ENCODE results near the gene CKAP4. TPM values are rescaled to one million over a fixed set of nuclear protein-coding genes. Genes with fewer than 3 reads are reported as not detected.

The CKAP4 gene
- total and polyA plus RNA-seq, 2 experiments from 2014 or later = 151 to 258 TPM

- Histone ChIP-seq H3K36me3 (replicated peaks; ENCODE audit: insufficient read depth, low read depth) (no peaks in the 10 kb centered on the region), H3K9me2 (replicated peaks; ENCODE audit: insufficient read depth) (no peaks in the 10 kb centered on the region), H3K4me1 (ENCODE audit: insufficient read depth) (no peaks in the 10 kb centered on the region), H2AFZ (no peak overlapping the region), H3K9me3 (ENCODE audit: low read depth) (no peaks in the 10 kb centered on the region), H3K4me2 (no peak overlapping the region), H3K27me3 (no peaks in the 10 kb centered on the region), H3K79me2 (no peaks in the 10 kb centered on the region), H3K27ac (no peak overlapping the region), H4K20me1 (ENCODE audit: insufficient read depth, poor library complexity, severe bottlenecking) (no peaks in the 10 kb centered on the region), H3K4me3 (no peak overlapping the region)
- TF ChIP-seq EZH2phosphoT487 (IDR thresholded peaks at IDR 0.05; ENCODE audit: low read depth, severe bottlenecking, unreplicated experiment) (no peak), EZH2 (IDR thresholded peaks at IDR 0.05; ENCODE audit: borderline replicate concordance) (no peak), CTCF (IDR thresholded peaks at IDR 0.05; ENCODE audit: poor library complexity) (no peak)
- no peak for DNase-seq (ENCODE audit: low spot score)
Observed at GRCh38 chr12:106256524-106256923, 8.7 kb upstream of the CKAP4 start.

- Histone ChIP-seq H4K20me1 (ENCODE audit: insufficient read depth, poor library complexity, severe bottlenecking) (no peaks in the 10 kb centered on the region), H3K9me2 (replicated peaks; ENCODE audit: insufficient read depth) (no peaks in the 10 kb centered on the region), H3K4me2 (no peak overlapping the region), H3K4me3 (no peak overlapping the region), H3K36me3 (replicated peaks; ENCODE audit: insufficient read depth, low read depth) (no peaks in the 10 kb centered on the region), H3K27ac (no peak overlapping the region), H3K79me2 (no peaks in the 10 kb centered on the region), H3K4me1 (ENCODE audit: insufficient read depth) (no peaks in the 10 kb centered on the region), H3K27me3 (no peaks in the 10 kb centered on the region), H2AFZ (no peak overlapping the region), H3K9me3 (ENCODE audit: low read depth) (no peaks in the 10 kb centered on the region)
- no peak for TF ChIP-seq EZH2 (IDR thresholded peaks at IDR 0.05; ENCODE audit: borderline replicate concordance)
- no peak for TF ChIP-seq CTCF (IDR thresholded peaks at IDR 0.05; ENCODE audit: poor library complexity)
- TF ChIP-seq EZH2phosphoT487 (IDR thresholded peaks at IDR 0.05; ENCODE audit: low read depth, severe bottlenecking, unreplicated experiment) = no peak
- DNase-seq (ENCODE audit: low spot score) = no peak
- 54% methylated on average over 5 of the region's 5 CpGs for WGBS (ENCODE audit: low lambda C conversion rate, missing lambda C conversion rate)
Observed at GRCh38 chr12:106255952-106256351, 8.1 kb upstream of the CKAP4 start.

GRCh38 chr12:106255493-106255892 is 7.7 kb upstream of the CKAP4 start:
- DNase-seq (ENCODE audit: low spot score) = no peak
- Histone ChIP-seq H2AFZ (no peak overlapping the region), H3K9me3 (ENCODE audit: low read depth) (no peaks in the 10 kb centered on the region), H3K4me2 (no peak overlapping the region), H3K79me2 (no peaks in the 10 kb centered on the region), H3K4me3 (no peak overlapping the region), H4K20me1 (ENCODE audit: insufficient read depth, poor library complexity, severe bottlenecking) (no peaks in the 10 kb centered on the region), H3K36me3 (replicated peaks; ENCODE audit: insufficient read depth, low read depth) (no peaks in the 10 kb centered on the region), H3K27ac (no peak overlapping the region), H3K9me2 (replicated peaks; ENCODE audit: insufficient read depth) (no peaks in the 10 kb centered on the region), H3K4me1 (ENCODE audit: insufficient read depth) (no peaks in the 10 kb centered on the region), H3K27me3 (no peaks in the 10 kb centered on the region)
- TF ChIP-seq EZH2phosphoT487 (IDR thresholded peaks at IDR 0.05; ENCODE audit: low read depth, severe bottlenecking, unreplicated experiment) (no peak), EZH2 (IDR thresholded peaks at IDR 0.05; ENCODE audit: borderline replicate concordance) (no peak), CTCF (IDR thresholded peaks at IDR 0.05; ENCODE audit: poor library complexity) (no peak)
- 94% methylated on average over 3 of the region's 3 CpGs for WGBS (ENCODE audit: low lambda C conversion rate, missing lambda C conversion rate)

- Histone ChIP-seq H3K9me3 (ENCODE audit: low read depth) (no peaks in the 10 kb centered on the region), H3K9me2 (replicated peaks; ENCODE audit: insufficient read depth) (no peaks in the 10 kb centered on the region), H3K4me1 (ENCODE audit: insufficient read depth) (no peaks in the 10 kb centered on the region), H4K20me1 (ENCODE audit: insufficient read depth, poor library complexity, severe bottlenecking) (no peaks in the 10 kb centered on the region), H3K4me2 (no peak overlapping the region), H3K79me2 (no peaks in the 10 kb centered on the region), H3K4me3 (no peak overlapping the region), H3K27me3 (no peaks in the 10 kb centered on the region), H3K36me3 (replicated peaks; ENCODE audit: insufficient read depth, low read depth) (no peaks in the 10 kb centered on the region), H3K27ac (no peak overlapping the region), H2AFZ (no peak overlapping the region)
- WGBS (ENCODE audit: low lambda C conversion rate, missing lambda C conversion rate) = 77% methylated on average over 3 of the region's 3 CpGs
- DNase-seq (ENCODE audit: low spot score) = no peak
- TF ChIP-seq EZH2 (IDR thresholded peaks at IDR 0.05; ENCODE audit: borderline replicate concordance) = no peak
- TF ChIP-seq EZH2phosphoT487 (IDR thresholded peaks at IDR 0.05; ENCODE audit: low read depth, severe bottlenecking, unreplicated experiment) = no peak
- no peak for TF ChIP-seq CTCF (IDR thresholded peaks at IDR 0.05; ENCODE audit: poor library complexity)
Observed at GRCh38 chr12:106254724-106255123, 6.9 kb upstream of the CKAP4 start.

All from hepatocyte (in vitro differentiated cells).